MM.1S (cell line): ENCODE data around the gene LTBP1.

Source experiments
- CTCF ChIP-seq: fragments of 300-600 bp; sonication (generic); IDR thresholded peaks from 2 replicates; pipeline ENCODE4 v1.5.1; 2016; ENCODE audit warnings: antibody characterized with exemption, low read length, mixed read lengths
- EZH2 ChIP-seq: fragments of 300-600 bp; sonication (generic); optimal IDR thresholded peaks from 2 replicates; pipeline ENCODE3; 2017; ENCODE audit warnings: low read depth, mild to moderate bottlenecking, antibody characterized with exemption, low read length, mixed read lengths
- EZH2phosphoT487 ChIP-seq: fragments of 300-600 bp; sonication (generic); IDR thresholded peaks from 2 replicates; pipeline ENCODE4 v1.6.1; 2018; ENCODE audit warnings: antibody characterized with exemption, low read length

- no peak for TF ChIP-seq EZH2
- no peak for TF ChIP-seq EZH2phosphoT487
- peak; percentile 74 for TF ChIP-seq CTCF
Observed at GRCh38 chr2:33372940-33373553, 426.3 kb downstream of the LTBP1 start.
